A549 (cell line): ENCODE results near the gene PLGRKT.

ENCODE experiments used
- EP300 ChIP-seq, 2 experiments: fragments of >200 bp; sonication (Bioruptor Twin); formaldehyde crosslinking; IDR thresholded peaks; 2 replicates in 1 of 2; 3 replicates in 1 of 2; pipeline ENCODE4 v1.6.1; 2016 to 2017
- HOXA7 ChIP-seq: fragments of 250-450 bp; sonication (Bioruptor Pico); IDR thresholded peaks from 2 replicates; pipeline ENCODE4 v1.5.0; 2020; ENCODE audit warnings: mild to moderate bottlenecking, moderate library complexity
- NFE2L2 ChIP-seq: fragments of 150-350 bp; conservative IDR thresholded peaks from 2 replicates; pipeline ENCODE4 v1.6.1; 2014; ENCODE audit warnings: low read length
- POLR2A ChIP-seq: IDR thresholded peaks from 2 replicates; pipeline ENCODE4 v1.6.1; 2012; ENCODE audit warnings: mild to moderate bottlenecking, low read length
- POLR2AphosphoS2 ChIP-seq: conservative IDR thresholded peaks from 2 replicates; pipeline ENCODE4 v1.6.1; 2012; ENCODE audit warnings: low read length, improper control_type of control experiment, inconsistent platforms
- RCOR1 ChIP-seq: fragments of 150-350 bp; IDR thresholded peaks from 2 replicates; pipeline ENCODE4 v1.6.1; 2014; ENCODE audit warnings: antibody characterized with exemption, low read length, low read depth
- ZFP36 ChIP-seq: fragments of 450-650 bp; IDR thresholded peaks from 2 replicates; pipeline ENCODE4 v1.6.1; 2014; ENCODE audit warnings: borderline replicate concordance; ENCODE audit not compliant: partially characterized antibody
- TF ChIP-seq, protein P1 (sequence below): fragments of 450-650 bp; IDR thresholded peaks from 2 replicates; pipeline ENCODE4 v1.6.1; 2014; ENCODE audit warnings: antibody characterized with exemption
- TF ChIP-seq, protein P2 (sequence below): fragments of >200 bp; sonication (Bioruptor Twin); formaldehyde crosslinking; IDR thresholded peaks from 3 replicates; pipeline ENCODE4 v1.5.1; 2016
- TF ChIP-seq, protein P3 (sequence below): fragments of >200 bp; sonication (Bioruptor Twin); formaldehyde crosslinking; IDR thresholded peaks from 3 replicates; pipeline ENCODE4 v1.6.1; 2016
- TF ChIP-seq, protein P4 (sequence below): IDR thresholded peaks from 2 replicates; pipeline ENCODE4 v1.6.1; 2012

DNA sequence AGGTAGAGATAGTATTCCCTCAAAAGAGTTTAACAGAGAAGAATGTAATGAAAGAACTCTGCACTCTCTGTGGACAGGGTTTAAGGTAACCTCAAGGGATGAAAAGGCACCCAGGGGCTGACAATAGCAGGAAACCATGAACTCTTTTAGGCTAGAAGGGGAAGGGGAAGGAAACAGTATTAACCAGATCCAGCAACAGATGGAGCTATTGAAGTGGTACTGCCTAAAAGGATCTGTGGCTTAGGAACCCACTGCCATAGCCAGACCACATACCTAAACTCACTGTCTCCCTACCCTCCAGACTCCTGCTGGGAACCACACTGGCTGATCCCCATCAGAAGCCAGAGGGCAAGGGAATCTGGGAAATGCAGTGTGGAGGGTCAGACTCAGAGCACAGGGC, 35.5 kb downstream of the PLGRKT start:
- TF ChIP-seq RCOR1 (no peak), POLR2A (no peak), ZFP36 (no peak), NFE2L2 (no peak), HOXA7 (no peak), EP300 (IDR thresholded peaks at IDR 0.05) (no peak), POLR2AphosphoS2 (no peak)
- TF ChIP-seq, protein P1, sequence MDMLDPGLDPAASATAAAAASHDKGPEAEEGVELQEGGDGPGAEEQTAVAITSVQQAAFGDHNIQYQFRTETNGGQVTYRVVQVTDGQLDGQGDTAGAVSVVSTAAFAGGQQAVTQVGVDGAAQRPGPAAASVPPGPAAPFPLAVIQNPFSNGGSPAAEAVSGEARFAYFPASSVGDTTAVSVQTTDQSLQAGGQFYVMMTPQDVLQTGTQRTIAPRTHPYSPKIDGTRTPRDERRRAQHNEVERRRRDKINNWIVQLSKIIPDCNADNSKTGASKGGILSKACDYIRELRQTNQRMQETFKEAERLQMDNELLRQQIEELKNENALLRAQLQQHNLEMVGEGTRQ: no peak
- TF ChIP-seq, protein P2, sequence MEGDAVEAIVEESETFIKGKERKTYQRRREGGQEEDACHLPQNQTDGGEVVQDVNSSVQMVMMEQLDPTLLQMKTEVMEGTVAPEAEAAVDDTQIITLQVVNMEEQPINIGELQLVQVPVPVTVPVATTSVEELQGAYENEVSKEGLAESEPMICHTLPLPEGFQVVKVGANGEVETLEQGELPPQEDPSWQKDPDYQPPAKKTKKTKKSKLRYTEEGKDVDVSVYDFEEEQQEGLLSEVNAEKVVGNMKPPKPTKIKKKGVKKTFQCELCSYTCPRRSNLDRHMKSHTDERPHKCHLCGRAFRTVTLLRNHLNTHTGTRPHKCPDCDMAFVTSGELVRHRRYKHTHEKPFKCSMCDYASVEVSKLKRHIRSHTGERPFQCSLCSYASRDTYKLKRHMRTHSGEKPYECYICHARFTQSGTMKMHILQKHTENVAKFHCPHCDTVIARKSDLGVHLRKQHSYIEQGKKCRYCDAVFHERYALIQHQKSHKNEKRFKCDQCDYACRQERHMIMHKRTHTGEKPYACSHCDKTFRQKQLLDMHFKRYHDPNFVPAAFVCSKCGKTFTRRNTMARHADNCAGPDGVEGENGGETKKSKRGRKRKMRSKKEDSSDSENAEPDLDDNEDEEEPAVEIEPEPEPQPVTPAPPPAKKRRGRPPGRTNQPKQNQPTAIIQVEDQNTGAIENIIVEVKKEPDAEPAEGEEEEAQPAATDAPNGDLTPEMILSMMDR: no peak
- TF ChIP-seq, protein P3, sequence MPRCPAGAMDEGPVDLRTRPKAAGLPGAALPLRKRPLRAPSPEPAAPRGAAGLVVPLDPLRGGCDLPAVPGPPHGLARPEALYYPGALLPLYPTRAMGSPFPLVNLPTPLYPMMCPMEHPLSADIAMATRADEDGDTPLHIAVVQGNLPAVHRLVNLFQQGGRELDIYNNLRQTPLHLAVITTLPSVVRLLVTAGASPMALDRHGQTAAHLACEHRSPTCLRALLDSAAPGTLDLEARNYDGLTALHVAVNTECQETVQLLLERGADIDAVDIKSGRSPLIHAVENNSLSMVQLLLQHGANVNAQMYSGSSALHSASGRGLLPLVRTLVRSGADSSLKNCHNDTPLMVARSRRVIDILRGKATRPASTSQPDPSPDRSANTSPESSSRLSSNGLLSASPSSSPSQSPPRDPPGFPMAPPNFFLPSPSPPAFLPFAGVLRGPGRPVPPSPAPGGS: no peak
- TF ChIP-seq, protein P4, sequence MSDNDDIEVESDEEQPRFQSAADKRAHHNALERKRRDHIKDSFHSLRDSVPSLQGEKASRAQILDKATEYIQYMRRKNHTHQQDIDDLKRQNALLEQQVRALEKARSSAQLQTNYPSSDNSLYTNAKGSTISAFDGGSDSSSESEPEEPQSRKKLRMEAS: no peak
